ENCODE data around the gene VPS35L.
A peak's percentile ranks its signal among the peaks of the same experiment; 100 is the strongest.
"Not testable (repeated sequence)": the region's sequence is repeated elsewhere in the genome, so short reads cannot be mapped to it uniquely, and the experiment has no call there.

Gene VPS35L

DNA sequence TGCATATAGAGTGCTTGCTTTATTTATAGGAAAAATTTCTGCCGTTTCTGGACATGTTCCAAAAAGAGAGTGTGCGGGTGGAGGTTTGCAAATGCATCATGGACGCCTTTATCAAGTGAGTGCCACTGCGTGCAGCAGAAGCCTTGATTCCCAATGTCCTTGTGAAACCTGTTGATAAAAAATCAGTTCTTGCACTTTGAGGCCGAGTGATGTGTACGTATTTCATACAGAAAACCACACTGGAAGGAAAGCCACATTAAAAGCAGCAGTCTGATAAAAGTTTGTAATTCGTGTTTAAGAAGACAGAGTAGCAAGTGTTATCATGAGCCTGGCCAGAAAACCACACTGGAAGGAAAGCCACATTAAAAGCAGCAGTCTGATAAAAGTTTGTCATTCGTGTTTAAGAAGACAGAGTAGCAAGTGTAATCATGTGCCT is 84.5 kb downstream of the VPS35L start:
- no peak overlapping the region for H3K4me3 ChIP-seq (ENCODE audit: low read depth, low read length)
- no peak for DNase-seq (ENCODE audit: low read depth)

GRCh38 chr16:19642501-19642900 is 87.0 kb downstream of the VPS35L start:
- H3K4me3 ChIP-seq (ENCODE audit: low read depth, low read length): no peak overlapping the region
- no peak for DNase-seq (ENCODE audit: low read depth)

DNA sequence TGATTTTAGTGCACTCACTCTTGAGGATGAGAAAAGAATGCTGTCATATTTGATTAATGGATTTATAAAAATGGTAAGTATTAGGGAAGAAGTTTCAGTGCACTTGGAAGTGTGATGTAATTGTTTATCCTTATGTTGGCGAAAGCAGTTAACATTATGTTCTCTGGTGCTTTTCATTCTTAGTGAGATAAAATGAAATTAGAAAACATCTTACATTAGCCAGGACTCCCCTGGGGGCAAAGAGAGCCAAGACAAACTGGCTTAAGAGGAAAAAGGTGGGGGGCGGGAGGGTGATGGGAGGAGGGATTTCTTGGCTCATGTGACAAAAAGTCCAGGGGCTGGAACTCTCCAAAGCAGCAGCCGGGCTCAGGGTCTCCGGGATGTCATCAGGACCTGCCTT is 89.4 kb downstream of the VPS35L start:
- no peak overlapping the region for H3K4me3 ChIP-seq (ENCODE audit: low read depth, low read length)
- peak; percentile 19 for DNase-seq (ENCODE audit: low read depth)

GRCh38 chr16:19645557-19645981 is 90.1 kb downstream of the VPS35L start:
- DNase-seq (ENCODE audit: low read depth): no peak

DNA sequence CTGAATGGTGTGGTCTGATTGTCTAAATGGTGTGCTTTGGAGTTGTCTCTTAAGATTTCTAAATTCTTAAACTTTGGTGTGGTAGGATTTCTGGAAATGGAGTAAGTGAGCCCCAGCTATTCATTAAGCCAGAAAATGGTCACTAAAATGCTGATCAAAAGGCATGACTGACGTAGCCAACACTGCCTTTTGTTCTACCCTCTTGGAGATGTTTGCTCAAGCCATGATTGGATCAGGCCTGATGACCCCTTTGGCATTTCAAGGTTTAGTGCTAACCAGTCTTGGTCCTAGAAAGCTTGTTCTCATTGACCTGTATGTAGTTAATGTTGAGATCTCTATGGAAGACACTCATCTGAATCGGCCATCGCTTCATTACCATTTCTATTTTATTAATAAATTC is 94.5 kb downstream of the VPS35L start:
- no peak overlapping the region for H3K4me3 ChIP-seq (ENCODE audit: low read depth, low read length)
- no peak for DNase-seq (ENCODE audit: low read depth)

More at GRCh38 chr16:19645557-19645981, 90.1 kb downstream of the VPS35L start:
- H3K4me3 ChIP-seq (ENCODE audit: low read depth, low read length): no peak overlapping the region

DNA sequence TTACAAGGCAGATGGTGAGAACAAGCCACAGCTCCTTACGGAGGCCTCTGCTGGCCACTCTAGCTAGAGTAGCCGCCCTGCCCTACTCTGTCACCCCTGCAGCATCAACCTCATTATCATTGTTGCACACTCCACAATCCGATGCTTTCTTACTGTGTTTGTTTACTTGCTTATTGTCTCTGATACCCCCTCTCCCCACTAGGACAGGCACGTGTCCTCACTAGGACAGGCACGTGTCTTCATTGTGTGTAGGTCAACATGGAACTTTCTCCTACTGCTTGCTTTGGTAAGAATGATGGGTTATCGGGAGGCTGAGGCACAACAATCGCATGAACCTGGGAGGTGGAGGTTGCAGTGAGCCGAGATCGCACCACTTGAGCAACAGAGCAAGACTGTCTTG is 98.6 kb downstream of the VPS35L start:
- H3K4me3 ChIP-seq (ENCODE audit: low read depth, low read length): no peak overlapping the region
- DNase-seq (ENCODE audit: low read depth): no peak

GRCh38 chr16:19655242-19655777 is 99.8 kb downstream of the VPS35L start:
- no peak for DNase-seq (ENCODE audit: low read depth)
- H3K4me3 ChIP-seq (ENCODE audit: low read depth, low read length): no peak overlapping the region

DNA sequence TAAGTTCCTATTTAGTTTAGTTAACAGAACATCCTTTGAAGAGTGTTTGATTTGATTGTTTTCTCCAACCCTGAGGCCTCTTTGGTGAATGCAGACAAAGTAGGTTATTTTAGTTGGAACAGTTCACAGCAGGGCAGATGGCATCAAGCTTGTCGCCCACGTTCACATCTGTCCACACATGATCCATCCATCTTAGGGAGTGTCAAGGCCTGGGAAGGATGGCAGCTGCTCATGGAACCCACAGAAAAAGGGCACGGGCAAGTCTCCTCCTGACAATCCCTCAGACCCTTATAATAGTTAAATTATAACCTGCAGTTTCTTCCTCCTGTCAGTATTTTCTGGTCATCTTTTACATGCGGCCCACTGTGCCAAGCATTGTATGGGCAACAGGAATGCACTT is 102.3 kb downstream of the VPS35L start:
- no peak for DNase-seq (ENCODE audit: low read depth)

GRCh38 chr16:19659554-19659953 is 104.1 kb downstream of the VPS35L start:
- H3K4me3 ChIP-seq (ENCODE audit: low read depth, low read length): no peak overlapping the region
- no peak for DNase-seq (ENCODE audit: low read depth)

More for the DNA sequence above, 102.3 kb downstream of the VPS35L start:
- no peak overlapping the region for H3K4me3 ChIP-seq (ENCODE audit: low read depth, low read length)

- no peak for DNase-seq (ENCODE audit: low read depth)
- H3K4me3 ChIP-seq (ENCODE audit: low read depth, low read length): no peak overlapping the region
Observed at GRCh38 chr16:19660432-19660831, 104.9 kb downstream of the VPS35L start.

GRCh38 chr16:19662351-19662750 is 106.8 kb downstream of the VPS35L start:
- DNase-seq (ENCODE audit: low read depth): no peak
- H3K4me3 ChIP-seq (ENCODE audit: low read depth, low read length): no peak overlapping the region

DNA sequence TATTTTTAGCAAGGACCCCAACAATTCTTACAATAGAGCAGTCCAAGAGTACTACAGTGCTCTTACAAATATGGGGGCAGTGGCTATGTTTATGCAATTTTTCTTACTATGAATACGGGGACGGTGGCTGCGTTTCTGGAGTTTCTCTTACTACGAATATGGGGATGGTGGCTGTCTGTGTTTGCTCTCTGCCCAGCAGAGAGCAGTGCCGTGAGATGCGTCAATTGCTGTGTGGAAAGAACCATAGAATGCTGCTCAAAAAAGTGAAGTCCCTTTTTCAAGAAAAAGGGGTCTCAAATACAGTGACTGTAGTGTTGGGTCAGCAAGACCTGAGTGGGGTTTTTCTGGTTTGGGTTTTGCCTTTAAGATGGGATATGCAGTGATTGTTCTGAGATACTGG is 108.7 kb downstream of the VPS35L start:
- no peak overlapping the region for H3K4me3 ChIP-seq (ENCODE audit: low read depth, low read length)
- DNase-seq (ENCODE audit: low read depth): no peak

DNA sequence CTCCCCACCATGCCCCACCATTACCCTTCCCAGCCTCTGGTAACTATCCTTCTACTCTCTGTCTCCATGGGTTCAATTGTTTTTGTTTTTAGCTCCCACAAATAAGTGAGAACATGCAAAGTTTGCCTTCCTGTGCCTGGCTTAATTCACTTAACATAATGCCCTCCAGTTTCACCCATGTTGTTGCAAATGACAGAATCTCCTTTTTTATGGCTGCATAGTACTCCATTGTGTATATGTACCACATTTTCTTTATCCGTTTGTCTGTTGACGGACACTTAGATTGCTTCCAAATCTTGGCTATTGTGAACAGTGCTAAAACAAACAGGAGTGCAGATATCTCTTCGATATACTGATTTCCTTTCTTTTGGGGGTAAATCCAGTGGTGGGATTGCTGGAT is 109.8 kb downstream of the VPS35L start:
- DNase-seq (ENCODE audit: low read depth): not testable (repeated sequence)

DNA sequence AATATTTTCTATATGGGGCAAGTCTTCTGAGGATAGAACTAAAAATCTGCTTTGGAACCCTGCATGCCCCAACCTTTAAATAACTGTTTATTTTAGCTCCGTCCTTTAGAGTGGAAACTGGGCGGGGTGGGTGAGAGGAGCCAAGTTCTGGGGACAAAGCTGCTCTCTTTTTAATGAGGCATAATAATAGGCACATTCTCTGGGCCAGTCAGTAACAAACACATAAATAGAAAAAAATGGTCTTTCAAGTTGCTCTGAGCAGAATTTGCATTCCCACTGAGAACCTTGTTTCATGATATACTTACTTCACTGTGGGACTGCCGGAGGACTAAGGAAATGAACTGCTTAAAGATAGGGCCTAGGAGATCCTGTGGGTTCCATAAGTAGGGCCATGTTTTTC is 111.0 kb downstream of the VPS35L start:
- no peak for DNase-seq (ENCODE audit: low read depth)
- no peak overlapping the region for H3K4me3 ChIP-seq (ENCODE audit: low read depth, low read length)

More for the DNA sequence above, 109.8 kb downstream of the VPS35L start:
- H3K4me3 ChIP-seq (ENCODE audit: low read depth, low read length): not testable (repeated sequence)

DNA sequence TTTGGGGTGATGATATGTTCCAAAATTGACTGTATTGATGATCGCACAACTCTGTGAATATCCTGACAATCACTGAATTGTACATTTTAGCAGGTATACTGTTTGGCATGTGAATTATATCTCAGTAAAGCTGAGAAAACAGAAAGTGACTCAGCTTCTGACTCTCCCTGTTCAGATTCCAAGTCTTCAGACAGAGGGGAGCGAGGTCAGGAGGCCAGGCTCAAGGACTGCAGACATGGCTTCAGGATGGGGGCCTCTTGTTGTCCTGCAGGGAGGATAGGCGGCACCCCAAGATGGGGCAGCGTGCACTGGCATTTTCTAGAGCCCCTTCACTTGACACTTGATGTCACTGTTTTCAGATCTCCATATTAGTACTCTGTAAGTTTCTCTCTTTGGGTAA is 116.9 kb downstream of the VPS35L start:
- DNase-seq (ENCODE audit: low read depth): no peak

GRCh38 chr16:19674485-19674884 is 119.0 kb downstream of the VPS35L start:
- no peak for DNase-seq (ENCODE audit: low read depth)
- H3K4me3 ChIP-seq (ENCODE audit: low read depth, low read length): no peak overlapping the region

More for the DNA sequence above, 116.9 kb downstream of the VPS35L start:
- H3K4me3 ChIP-seq (ENCODE audit: low read depth, low read length): no peak overlapping the region

DNA sequence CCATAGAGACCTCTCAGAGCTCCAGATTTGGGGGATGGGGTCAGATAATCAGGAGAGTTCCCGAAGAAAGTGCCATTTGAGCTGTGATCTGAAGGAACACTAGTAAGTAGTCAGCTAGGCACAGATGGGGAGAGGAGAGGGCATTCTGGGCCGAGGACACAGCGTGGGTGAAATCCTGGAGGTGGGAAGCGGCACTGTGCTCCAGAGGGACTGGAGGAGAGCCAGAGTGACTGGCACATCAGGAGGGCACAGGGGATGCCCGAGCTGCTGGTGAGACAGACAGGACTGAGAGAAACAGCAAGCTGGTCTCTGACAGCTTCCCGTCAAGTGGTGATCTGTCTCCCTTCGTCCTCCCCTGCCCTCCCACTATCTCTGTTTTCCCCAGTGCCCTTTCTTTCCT is 121.9 kb downstream of the VPS35L start:
- no peak for DNase-seq (ENCODE audit: low read depth)
- no peak overlapping the region for H3K4me3 ChIP-seq (ENCODE audit: low read depth, low read length)

DNA sequence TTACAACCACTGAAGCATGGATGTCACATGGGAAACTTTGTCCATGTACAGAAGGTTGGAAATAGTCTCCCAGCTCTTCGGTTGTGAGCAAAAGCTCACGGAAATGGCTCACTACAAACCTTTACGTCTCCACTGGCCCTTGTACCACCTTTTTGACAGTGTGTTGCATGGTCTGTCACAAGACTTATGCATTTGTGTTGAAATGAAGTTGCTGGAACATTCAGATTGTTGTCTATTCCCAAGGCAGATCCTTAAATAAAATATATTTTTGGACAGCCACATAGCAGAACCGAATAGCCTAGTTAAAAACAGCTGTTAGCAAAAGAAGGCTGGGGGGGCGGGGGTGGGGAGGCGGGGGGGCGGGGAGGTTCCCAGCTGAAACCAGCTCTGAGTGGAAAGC is 123.3 kb downstream of the VPS35L start:
- DNase-seq (ENCODE audit: low read depth): no peak
- no peak overlapping the region for H3K4me3 ChIP-seq (ENCODE audit: low read depth, low read length)

DNA sequence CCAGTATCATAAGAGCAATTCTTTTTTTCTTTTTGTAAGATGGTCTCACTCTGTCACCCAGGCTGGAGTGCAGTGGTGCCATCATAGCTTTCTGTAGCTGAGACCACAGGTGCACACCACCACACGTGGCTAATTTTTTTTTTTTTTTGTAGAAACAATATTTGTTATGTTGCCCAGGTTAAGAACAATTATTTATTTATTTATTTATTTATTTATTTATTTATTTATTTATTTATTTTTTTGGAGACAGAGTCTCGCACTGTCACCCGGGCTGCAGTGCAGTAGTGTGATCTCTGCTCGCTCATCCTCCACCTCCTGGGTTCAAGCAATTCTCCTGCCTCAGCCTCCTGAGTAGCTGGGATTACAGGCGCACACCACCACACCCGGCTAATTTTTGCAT is 123.8 kb downstream of the VPS35L start:
- H3K4me3 ChIP-seq (ENCODE audit: low read depth, low read length); DNase-seq (ENCODE audit: low read depth): not testable (repeated sequence)

DNA sequence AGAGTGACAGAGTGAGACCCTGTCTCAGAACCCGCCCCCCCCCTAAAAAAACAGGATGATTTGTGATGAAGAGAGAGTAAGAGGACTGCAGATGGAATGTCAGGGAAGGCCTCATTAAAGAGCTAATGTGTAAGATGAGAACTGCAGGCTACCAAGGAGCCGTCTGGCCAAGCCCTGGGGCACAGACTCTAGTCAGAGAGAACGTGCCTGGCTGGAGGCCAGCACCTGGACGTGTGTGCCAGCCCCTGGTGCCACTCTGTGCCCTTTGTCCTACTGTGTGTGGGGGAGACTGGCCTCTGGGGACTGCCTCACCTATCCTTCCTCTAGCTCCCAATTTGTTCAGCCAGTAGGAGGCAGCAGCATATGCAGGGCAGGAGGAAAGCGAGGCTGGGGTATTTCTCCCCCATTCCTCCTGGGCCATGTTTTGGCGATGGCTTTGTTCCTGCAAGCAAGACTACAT is 125.4 kb downstream of the VPS35L start:
- no peak overlapping the region for H3K4me3 ChIP-seq (ENCODE audit: low read depth, low read length)
- no peak for DNase-seq (ENCODE audit: low read depth)

GRCh38 chr16:19681637-19682036 is 126.1 kb downstream of the VPS35L start:
- H3K4me3 ChIP-seq (ENCODE audit: low read depth, low read length): no peak overlapping the region
- DNase-seq (ENCODE audit: low read depth): no peak

Data from skeletal muscle cell (primary cell).